CD4-positive, alpha-beta T cell treated with Interleukin-21 for 1 hour (primary cell): ENCODE data around the gene SRP14.
"Not testable (repeated sequence)": the region's sequence is repeated elsewhere in the genome, so short reads cannot be mapped to it uniquely, and the experiment has no call there.

Experiments used
- DNase-seq: peaks from one replicate; pipeline ENCODE4 v3.0.0-alpha.2; 2020

The SRP14 gene, protein sequence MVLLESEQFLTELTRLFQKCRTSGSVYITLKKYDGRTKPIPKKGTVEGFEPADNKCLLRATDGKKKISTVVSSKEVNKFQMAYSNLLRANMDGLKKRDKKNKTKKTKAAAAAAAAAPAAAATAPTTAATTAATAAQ

DNA sequence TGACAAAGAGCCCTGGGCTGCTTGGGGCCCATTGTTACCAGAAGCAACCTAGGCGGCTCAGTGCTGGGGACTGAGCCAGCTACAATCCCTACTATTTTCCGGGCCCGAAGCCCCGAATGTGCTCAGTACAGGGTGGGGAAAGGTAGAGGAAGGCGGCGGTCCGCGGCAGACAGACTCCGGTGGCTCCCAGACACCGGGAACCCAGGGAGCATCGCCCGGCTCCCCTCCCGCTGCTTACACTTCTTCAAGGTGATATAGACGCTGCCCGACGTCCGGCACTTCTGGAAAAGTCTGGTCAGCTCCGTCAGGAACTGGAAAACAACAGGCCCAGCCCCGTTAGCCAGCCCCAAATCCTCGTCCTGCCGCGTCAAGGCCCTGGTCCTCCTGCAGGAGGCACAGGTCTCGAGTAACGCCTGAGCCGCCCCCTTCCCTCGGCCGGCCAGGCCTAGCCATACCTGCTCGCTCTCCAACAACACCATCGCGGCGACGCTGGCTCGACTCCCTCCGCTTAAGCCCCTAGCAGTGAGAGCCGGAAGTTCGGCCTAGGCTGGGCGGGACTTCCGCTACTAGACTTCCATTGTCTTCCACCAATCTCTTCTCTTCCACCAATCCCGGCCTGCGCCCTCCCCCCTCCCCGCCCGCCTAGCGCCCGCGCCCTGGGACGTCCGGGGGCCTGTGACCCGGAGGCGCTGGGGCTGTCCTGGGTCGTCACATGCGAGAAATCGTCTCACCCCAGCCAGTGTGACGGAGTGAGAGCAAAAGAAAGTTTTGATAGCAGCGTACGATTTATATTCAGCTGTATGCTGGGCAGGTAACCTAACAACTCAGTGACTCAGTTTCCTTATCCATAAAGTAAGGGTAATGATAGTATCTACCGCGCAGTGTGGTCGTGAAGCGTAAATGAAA, at the start of gene SRP14:
Gene SRP14, minus strand, starts transcription at position 544 of the 906 bp plus-strand sequence. Its CDS starts 65 bp downstream, at position 479.
- DNase-seq, result peak; percentile 94

DNA sequence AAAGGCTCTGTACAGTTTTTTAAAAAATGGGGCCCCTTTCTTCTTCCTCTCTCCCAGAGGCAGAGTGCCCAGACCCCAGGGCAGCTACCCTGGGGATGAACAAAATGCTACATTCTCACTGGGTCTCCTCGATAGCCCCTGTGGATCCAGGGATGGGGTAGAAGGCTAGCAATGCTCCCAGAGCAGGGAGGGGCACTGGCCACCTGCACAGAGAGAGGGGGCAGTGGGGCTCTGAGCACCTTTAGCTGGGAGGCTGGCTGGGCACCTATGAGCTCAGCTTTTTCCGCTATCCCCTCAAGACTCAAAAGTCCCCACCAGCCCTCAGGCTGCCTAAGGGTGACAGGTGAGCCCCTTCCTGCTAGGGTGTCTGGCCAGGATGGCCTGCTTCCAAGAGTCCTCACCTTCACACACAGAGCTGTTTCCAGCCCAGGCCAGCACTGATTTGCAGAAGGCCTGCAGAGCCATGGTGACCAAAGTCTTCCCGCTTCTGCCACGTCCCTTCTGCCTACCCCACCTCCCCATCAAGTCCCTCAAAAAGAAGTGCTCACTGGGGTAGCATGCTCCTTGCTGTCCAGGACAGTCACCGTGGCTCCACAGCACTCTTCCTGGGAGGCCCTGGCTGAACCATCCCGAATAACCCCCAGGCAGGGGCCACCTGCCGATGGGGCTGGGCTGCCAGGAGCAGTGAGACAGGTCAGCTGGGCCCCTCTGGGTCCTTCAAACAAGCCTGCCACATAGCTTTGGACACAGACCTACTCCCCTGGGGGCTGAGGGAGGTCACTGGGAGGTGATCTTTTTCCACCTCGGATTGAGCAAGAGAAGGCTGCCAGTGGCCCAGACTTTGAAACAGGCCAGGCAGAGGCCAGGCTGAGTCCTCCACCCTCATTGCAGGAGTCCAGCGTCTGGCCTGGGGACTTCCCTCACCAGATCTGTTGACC, 49.3 kb upstream of the SRP14 start:
- DNase-seq, result no peak

DNA sequence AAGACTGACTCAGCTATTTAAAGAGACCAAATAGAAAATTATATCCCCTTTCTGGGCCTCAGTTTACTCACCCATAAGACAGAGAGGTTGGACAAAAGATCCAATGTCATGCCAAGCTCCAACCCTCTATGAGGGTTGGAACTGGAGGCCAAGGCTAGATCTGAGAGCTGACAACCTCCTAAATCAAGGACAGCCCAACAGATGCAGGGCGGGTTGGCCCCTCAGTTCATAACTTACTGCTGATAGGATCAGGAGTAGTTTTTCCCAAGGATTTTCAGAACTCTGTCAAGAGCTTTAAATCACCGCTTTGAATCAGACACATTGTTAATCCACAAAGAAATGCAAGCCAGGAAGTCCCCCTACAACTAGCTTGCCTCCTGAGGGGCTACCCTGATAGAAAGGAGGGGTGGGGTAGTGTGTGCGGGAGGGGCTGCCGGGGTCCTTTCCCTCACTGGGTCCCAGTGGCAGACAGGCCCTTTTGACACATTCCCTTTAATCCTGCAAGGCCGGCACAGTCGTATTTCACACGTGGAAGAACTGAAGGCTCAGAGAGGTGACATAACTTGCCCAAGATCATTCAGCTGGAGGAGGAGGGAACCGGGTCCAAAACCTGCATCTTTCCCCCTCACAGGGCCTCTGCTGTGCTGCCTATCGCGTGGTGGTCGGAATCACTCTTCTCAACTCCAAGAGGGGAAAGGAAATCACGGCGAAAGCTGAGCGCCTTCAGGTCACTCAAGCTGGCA, 48.3 kb upstream of the SRP14 start:
- DNase-seq, result no peak

DNA sequence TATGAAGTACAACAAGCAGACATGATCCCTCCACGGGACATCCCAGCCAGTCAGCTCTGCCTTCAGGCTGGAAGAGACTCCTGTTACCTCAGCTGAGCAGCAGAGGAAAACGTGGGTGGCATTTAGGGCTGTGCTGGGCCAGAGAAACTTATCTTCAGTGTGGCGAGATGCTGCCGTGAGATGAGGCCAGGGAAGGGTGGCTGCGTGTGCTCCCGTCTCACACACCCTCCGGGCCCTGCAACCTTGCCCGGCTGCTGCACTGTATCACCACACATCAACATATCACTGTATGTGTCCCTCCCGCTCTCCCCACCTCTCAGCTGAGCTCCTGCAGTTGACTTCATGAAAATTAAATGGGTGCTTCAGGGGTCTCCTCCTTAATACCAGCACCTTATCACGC, 46.3 kb upstream of the SRP14 start:
- no peak for DNase-seq

DNA sequence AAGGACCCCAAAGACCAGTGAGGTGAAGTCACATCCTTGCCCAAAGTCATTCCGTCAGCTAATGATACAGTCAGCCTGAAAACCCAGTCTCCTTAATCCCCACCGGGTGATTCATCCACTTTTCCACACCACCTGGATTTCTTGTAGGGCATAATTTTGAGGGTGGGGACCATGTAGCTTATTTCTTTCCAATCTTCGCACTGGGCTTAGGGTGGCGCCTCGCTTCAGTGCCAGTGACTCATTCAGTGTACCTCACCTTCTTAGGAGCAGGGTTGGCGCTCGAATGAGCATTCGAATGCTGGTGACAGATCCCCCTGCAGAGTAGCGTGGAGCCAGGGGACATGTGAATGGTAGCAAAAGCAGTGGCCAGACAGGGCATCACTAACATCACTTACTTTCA, 45.7 kb upstream of the SRP14 start:
- no peak for DNase-seq

DNA sequence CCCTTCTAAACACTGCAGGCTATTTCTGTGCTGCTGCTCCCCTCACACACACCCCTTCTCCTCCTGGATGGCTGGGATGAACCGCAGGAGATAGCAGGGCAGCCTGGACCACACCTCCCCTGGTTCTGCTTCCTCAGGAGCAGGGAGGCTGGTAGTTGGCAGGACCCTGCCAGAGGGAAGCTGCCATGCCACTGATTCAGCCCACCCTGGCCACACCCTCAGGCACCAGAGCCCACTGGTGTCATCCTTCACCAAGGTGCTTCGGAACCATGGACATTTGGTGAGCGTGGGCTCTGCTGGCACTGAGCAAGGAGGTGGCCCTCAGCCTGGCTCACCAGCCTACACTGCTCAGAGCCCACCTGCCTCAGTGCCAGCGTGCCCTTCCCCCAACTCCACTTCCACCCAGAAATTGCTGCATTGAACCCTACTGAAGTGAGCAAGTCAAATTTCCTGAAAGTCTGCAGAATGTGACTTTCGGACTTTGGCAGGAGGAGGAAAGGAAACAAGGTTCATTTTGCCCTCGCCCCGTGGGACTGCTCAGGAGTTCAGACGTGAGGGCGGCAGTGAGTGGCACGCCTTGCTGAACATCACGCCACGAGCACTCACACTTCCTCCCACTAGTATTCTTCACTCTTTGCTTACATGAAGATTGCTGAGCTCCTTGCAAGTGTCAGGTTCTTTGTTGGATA, 43.4 kb upstream of the SRP14 start:
- DNase-seq, result no peak

DNA sequence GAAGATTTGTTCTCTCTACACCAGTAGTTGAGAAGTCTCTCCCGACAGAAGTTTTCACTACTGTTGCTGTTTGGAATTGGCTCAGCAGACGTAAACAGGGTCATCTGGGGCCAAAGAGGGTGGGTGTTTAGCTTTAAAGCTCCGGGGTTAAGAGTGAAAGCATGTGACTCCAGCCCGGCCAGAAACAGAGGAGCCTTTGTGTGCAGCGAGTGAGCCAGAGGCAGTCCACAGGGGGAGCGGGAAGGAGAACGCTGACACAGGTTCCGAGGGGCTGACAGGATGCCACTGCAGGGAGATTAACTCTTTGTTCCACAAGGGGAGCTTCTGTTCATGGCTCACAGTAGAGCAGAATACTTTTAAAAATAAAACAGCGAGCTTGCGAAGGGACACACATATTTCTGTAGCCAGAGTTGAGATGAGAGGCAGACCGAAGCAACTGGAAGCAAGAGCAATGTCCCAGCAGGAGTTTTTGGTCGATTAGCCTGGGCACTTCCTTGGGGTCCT, 42.8 kb upstream of the SRP14 start:
- no peak for DNase-seq

DNA sequence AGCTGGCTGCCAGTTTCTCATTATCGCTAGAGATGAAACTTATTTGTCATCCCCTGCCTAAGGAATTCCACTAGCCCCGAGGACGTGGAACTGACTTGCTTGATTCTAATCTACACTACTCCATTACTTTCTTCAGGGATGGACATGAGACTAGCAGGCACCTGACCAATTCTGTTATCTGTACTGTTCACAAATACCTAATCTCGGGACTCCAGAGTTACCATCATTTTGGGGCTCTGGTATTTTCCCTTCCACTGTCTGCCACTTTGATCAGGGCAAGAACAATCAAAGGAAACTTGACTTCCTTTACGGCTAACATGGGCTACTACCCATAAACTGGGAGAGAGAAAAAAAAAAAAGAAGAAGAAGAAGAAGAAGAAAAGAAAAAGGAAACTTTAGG, 41.9 kb upstream of the SRP14 start:
- no peak for DNase-seq

DNA sequence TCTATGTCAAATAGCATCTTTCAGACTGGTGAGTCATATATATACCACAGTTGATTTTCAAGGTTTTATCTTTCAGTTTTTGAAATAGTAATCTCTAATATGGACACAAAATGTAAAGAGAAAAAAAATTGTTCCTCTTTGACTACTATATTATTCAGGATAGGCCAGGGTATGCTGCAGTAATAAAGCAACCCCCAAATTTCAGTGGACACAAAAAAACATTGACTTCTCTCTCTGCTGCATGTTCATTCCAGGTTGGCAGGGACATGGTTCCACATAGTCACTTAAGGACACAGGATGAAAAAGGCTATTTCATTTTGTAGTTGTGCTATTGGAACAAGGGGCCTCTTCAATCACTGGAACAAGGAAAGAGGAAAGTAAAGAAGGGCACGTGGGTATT, 41.1 kb upstream of the SRP14 start:
- no peak for DNase-seq

DNA sequence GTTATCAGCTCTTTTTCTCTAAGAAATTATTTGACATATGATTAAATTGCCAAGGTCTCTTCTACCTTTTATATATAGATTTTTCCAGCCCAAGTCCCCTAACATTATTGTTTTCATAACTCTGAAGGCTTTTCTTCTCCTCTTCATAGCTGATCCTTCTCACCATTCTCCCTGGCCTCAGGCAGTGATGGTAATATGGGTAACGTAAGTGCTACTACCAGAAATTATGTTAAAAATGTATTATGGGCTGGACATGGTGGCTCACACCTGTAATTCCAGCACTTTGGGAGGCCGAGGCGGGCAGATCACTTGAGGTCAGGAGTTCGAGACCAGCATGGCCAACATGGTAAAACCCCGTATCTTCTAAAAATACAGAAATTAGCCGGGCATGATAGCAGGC, 40.5 kb upstream of the SRP14 start:
- DNase-seq, result no peak

DNA sequence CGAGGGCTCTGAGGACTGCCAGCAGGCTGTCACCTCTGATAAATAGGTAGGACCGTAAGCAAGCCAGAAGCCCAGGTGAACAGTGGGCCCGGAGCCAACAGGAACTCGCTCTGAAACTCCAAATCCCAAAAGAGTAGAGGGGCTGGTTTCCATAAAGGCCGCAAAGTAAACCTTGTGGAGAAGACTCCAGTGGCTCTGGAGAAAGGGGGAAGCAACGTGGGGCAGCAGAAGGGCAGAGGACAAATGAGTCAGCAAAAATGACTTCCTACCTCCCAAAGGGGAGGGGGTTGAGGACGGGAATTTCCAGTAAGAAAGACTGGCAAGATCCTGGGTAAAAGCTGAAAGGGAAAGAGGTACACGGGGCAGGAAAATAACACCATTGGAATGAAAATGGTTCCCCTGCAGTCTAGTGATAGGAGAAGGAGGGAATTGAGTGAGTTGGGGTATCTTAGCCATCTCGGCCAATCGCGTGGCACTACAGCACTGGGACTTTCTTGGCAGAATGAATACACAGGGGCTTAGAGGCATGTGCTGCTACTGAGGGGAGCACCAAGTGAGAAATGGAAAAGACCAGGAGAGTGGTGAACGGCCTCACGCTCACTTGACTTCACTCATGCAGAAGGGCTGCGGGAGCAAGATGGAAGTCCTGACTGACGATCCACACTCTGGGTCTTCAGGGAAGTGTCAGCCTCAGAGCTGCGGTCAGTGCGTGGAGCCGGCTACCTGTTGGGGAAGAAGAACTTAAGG, 36.5 kb upstream of the SRP14 start:
- DNase-seq, result no peak

DNA sequence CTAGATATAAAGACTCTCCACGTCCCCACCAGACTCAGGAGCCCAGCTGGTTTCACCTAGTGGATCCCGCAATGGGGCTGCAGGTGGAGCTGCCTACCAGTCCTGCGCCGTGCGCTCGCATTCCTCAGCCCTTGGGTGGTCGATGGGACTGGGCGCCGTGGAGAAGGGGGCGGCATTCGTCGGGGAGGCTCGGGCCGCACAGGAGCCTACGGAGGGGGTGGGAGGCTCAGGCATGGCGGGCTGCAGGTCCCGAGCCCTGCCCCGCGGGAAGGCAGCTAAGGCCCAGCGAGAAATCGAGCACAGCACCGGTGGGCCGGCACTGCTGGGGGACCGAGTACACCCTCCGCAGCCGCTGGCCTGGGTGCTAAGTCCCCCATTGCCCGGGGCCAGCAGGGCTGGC, 35.7 kb upstream of the SRP14 start:
- DNase-seq, result not testable (repeated sequence)

DNA sequence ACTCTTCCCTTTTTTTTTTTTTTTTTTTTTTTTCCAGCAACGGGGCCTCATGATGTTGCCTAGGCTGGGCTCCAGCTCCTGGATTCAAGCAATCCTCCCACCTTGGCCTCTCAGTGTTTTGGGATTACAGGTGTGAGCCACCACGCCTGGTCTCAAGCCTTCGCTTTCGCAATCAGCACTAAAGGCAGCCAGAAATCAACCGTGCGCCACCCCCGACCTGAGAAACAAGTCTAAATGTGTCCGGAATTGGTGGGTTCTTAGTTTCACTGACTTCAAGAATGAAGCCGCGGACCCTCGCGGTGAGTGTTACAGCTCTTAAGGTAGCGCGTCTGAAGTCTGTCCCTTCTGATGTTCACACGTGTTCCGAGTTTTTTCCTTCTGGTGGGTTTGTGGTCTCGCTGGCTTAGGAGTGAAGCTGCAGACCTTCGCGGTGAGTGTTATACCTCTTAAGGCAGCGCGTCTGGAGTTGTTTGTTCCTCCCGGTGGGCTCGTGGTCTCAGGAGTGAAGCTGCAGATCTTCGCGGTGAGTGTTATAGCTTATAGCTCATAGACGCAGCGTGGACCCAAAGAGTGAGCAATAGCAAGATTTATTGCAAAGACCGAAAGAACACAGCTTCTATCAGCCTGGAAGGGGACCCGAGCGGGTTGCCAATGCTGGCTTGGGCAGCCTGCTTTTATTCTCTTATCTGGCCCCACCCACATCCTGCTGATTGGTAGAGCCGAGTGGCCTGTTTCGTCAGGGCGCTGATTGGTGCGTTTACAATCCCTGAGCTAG, 34.9 kb upstream of the SRP14 start:
- DNase-seq, result not testable (repeated sequence)

DNA sequence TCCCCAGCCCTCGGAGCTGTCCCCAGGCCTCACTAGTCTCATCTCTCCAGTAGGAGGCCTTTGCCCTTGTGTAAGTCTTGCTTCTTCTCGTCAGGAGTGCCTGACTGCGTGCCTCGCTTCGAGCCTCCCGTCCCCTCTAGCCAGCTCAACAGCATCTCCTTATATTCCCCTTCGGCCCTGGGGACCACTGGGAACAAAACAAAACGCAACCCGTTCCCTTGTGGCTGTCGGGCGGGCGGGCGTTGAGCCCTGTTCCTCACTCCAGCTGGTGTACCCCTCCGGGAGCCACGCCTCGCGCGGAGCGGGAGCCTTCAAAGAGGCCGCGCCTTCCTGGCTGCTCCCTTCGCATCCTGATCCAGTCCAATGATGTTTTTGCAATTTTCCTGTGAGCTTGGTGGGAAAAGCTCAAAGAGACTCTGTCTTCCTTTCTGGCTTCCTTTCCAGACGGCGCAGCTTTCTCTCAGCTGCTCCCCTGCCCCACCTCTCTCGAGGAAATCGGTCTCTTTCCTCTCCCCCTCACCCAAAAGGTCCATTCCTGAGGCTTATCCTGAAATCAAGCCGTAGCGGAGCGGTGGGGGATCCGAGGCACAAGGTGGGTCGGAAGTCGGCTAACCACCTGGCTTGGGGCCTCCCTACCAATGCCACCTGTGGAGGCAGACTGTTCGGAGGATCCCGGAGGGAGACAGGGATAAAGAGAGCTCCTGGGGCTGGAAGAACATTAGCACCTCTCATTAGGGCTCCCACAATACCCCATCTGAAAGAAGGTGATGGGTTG, 33.4 kb upstream of the SRP14 start:
- DNase-seq, result no peak

DNA sequence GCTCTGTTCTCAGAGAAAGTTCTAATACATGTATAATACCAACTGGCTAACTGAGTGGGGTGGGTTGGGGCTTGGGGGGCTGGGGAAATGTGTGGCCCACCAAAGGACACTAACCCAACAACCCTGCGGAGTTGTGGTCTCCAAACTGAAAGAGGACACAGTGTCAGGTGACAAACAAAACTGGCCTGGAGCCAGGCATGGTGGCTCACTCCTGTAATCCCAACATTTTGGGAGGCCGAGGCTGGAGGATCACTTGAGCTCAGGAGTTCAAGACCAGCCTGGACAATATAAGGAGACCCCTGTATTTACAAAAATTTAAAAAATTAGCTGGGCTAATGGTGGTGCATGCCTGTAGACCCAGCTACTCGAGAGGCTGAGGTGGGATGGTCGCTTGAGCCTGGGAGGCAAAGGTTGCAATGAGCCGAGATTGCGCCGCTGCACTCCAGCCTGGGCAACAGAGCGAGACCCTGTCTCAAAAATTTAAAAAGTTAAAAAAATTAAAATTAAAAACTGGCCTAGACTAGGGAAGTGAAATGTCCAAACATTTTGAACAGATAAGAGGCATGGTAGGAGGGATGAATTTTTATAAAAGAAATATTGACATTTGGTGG, 31.7 kb upstream of the SRP14 start:
- DNase-seq, result no peak

DNA sequence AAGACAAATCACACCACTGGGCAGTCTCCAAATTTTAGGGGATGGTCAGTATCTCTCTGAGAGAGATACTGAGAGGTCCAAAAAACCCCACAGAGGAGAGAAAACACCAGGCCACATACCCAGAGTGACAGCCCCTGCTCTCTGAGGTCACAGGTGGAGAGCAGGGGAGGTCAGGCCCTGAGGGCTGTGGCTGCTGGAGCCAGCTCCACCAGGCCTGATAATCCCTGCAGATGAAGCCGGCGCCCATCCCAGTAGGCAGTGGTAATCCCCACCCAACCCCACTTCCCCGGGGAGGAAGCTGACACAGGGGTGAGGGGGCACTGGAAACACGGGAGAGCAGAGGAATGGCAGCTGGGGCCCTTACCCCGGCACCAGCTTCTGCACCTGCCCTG, 31.2 kb upstream of the SRP14 start:
- no peak for DNase-seq

DNA sequence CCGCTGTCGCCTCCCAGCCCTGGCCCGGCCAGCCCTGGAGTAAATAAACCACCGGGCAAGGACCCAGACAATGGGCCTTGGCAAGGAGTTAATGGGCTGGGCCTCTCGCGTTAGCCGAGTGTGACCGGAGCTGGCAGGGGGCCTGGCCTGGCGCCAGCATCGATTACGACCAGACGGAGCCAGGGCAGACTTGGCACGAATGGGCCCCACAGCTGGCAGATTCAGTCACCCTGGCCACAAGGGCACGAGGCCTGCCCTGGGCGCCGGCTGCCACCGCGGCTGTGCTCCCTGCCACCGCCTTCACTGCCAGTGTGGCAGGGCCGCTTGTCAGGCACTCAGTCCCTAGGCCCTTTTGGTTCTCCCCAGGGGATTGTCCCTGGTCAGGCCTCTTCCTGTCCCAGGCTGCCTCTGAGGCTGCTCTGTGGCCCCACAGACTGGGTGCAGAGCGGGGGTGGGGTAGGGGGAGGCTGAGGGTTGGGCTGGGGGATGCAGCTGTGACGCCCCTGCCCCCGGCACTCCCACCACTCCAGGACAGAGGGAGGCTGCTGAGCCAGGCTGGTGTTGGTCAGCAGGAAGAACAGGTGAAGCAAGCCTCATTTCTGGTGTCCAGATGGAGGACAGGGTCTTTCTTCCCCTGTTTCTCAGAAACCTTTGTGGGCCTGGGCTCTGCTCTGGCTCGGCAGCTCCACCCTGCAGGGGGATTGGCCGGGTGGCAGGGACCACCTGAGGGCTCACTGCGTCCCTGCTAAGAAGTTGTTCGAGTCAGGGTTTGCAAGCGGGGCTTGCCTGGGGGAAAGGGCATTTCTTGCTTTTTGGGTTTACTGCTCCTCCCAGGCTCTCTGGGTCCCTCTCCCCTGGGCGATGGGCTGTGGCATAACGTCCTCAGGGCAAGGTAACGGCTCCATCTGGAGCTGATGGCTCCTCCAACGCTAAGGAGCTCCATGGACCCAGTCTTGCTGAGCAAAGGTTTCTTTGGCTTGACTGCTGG, 30.5 kb upstream of the SRP14 start:
- DNase-seq, result no peak
